ENCODE results near the gene H2BK1.

The H2BK1 gene

DNA sequence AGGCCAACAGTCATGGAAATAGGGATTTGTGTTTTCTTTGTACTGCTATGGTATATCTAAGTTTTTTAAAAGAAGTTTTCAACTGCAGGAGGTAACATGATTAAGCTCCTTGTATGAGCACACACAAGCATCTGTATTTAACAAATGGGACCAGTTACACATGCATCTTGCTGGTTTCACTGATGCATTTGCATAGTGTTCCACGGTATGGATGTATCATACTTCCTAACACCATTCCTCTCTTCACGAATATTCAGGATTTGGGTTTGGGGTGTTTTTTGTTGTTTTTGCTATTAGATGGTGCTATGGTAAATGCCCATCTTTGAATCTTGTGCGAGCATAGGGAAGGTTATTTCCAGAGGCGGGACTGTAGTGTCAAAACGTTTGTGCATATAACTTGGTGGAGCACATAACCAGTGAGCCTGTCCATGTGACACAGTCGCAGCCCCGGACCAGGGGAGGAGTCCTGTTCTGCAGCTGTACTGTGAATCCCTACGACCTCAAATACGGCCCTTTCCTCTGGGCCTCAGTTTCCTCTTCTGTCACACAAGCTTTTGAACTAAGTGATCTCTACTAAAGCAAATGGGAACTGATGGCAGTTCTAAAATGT, 1.9 kb downstream of the H2BK1 start:
- Histone ChIP-seq H3K27ac (ENCODE audit: low read length) (no peak overlapping the region), H4K20me1 (ENCODE audit: insufficient read depth, low read length) (peaks cover 7% of the 10 kb centered on the region), H3K4me3 (ENCODE audit: low read depth in 1 of 2, low read length in 2 of 2) (no peak overlapping the region), H3K9ac (ENCODE audit: low read depth, low read length) (no peak overlapping the region), H3K9me3 (ENCODE audit: insufficient read depth, low read length, severe bottlenecking) (no peaks in the 10 kb centered on the region), H3K27me3 (ENCODE audit: insufficient read depth, low read length, poor library complexity) (peaks cover 6% of the 10 kb centered on the region), H2AFZ (ENCODE audit: low read depth, low read length) (no peak overlapping the region), H3K79me2 (ENCODE audit: insufficient read depth, low read length) (no peaks in the 10 kb centered on the region), H3K36me3 (ENCODE audit: insufficient read depth, low read length) (peaks cover 8% of the 10 kb centered on the region), H3K4me2 (ENCODE audit: insufficient read depth, low read length) (no peak overlapping the region), H3K4me1 (ENCODE audit: insufficient read depth, low read length) (no peaks in the 10 kb centered on the region)
- no peak for DNase-seq
- no peak for ATAC-seq (ENCODE audit: insufficient read depth, low read depth)
- TF ChIP-seq EZH2 (IDR thresholded peaks at IDR 0.05; ENCODE audit: borderline replicate concordance, low read depth, low read length, severe bottlenecking): no peak
- TF ChIP-seq CTCF (IDR thresholded peaks at IDR 0.05; ENCODE audit: borderline replicate concordance, extremely low read depth, low read length, poor library complexity, severe bottlenecking): no peak

- Histone ChIP-seq H4K20me1 (ENCODE audit: insufficient read depth, low read length) (peaks cover 9% of the 10 kb centered on the region; the same call in 1 of the 2 replicates), H3K9ac (ENCODE audit: low read depth, low read length) (no peak overlapping the region), H3K4me3 (ENCODE audit: low read depth in 1 of 2, low read length in 2 of 2) (no peak overlapping the region), H3K9me3 (ENCODE audit: insufficient read depth, low read length, severe bottlenecking) (no peaks in the 10 kb centered on the region), H3K27ac (ENCODE audit: low read length) (no peak overlapping the region), H3K4me1 (ENCODE audit: insufficient read depth, low read length) (no peaks in the 10 kb centered on the region), H3K4me2 (ENCODE audit: insufficient read depth, low read length) (no peak overlapping the region), H3K36me3 (ENCODE audit: insufficient read depth, low read length) (peaks cover 2% of the 10 kb centered on the region; the same call in 1 of the 2 replicates), H2AFZ (ENCODE audit: low read depth, low read length) (no peak overlapping the region), H3K27me3 (ENCODE audit: insufficient read depth, low read length, poor library complexity) (peaks cover 10% of the 10 kb centered on the region), H3K79me2 (ENCODE audit: insufficient read depth, low read length) (no peaks in the 10 kb centered on the region)
- no peak for ATAC-seq (ENCODE audit: insufficient read depth, low read depth)
- no peak for TF ChIP-seq CTCF (IDR thresholded peaks at IDR 0.05; ENCODE audit: borderline replicate concordance, extremely low read depth, low read length, poor library complexity, severe bottlenecking)
- no peak for TF ChIP-seq EZH2 (IDR thresholded peaks at IDR 0.05; ENCODE audit: borderline replicate concordance, low read depth, low read length, severe bottlenecking)
- no peak for DNase-seq
Measured at GRCh38 chr7:151207804-151208203, 2.5 kb downstream of the H2BK1 start.

DNA sequence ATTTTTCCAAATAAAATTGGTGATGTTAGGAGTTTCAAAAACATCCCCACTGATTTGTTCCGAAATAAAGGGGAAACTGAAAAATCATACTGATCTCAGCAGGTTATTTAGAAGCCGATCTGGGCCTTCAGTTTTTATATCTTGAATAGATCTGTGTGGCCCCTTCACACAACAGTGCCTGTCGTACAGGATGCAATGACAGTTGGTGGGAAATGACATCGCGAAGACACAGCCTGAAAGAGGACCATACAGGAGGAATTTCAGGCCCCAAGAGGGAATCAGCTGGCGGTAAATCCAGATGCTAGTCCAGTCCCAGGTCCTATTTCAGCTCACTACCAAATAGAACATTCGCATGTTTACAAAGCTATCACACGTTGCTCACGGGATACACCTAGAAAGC, 3.0 kb downstream of the H2BK1 start:
- H3K27me3 ChIP-seq (ENCODE audit: insufficient read depth, low read length, poor library complexity): peaks cover 12% of the 10 kb centered on the region
- H2AFZ ChIP-seq (ENCODE audit: low read depth, low read length): no peak overlapping the region
- peaks cover 9% of the 10 kb centered on the region; the same call in 1 of the 2 replicates for H4K20me1 ChIP-seq (ENCODE audit: insufficient read depth, low read length)
- H3K4me3 ChIP-seq (ENCODE audit: low read depth in 1 of 2, low read length in 2 of 2): no peak overlapping the region
- H3K79me2 ChIP-seq (ENCODE audit: insufficient read depth, low read length): no peaks in the 10 kb centered on the region
- no peak overlapping the region for H3K27ac ChIP-seq (ENCODE audit: low read length)
- no peak overlapping the region for H3K9ac ChIP-seq (ENCODE audit: low read depth, low read length)
- H3K36me3 ChIP-seq (ENCODE audit: insufficient read depth, low read length): no peaks in the 10 kb centered on the region
- no peak for DNase-seq
- TF ChIP-seq CTCF (IDR thresholded peaks at IDR 0.05; ENCODE audit: borderline replicate concordance, extremely low read depth, low read length, poor library complexity, severe bottlenecking): no peak
- no peaks in the 10 kb centered on the region for H3K4me1 ChIP-seq (ENCODE audit: insufficient read depth, low read length)
- no peak for ATAC-seq (ENCODE audit: insufficient read depth, low read depth)
- H3K4me2 ChIP-seq (ENCODE audit: insufficient read depth, low read length): no peak overlapping the region
- H3K9me3 ChIP-seq (ENCODE audit: insufficient read depth, low read length, severe bottlenecking): no peaks in the 10 kb centered on the region

Data from DND-41 (cell line).